ENCODE results near the gene CACNA1G.

Gene CACNA1G

GRCh38 chr17:50635982-50636803 lies 75.7 kb downstream of the CACNA1G start:
- Histone ChIP-seq H3K4me3 (ENCODE audit: low read depth in 1 of 2, low read length in 2 of 2) (no peak overlapping the region), H3K4me1 (ENCODE audit: insufficient read depth, low read length) (no peaks in the 10 kb centered on the region), H2AFZ (ENCODE audit: low read depth, low read length) (no peak overlapping the region), H3K9me3 (ENCODE audit: insufficient read depth, low read length, severe bottlenecking) (no peaks in the 10 kb centered on the region), H3K27ac (ENCODE audit: low read length) (no peak overlapping the region), H4K20me1 (ENCODE audit: insufficient read depth, low read length) (peaks cover 5% of the 10 kb centered on the region; the same call in 1 of the 2 replicates), H3K27me3 (ENCODE audit: insufficient read depth, low read length, poor library complexity) (peaks cover 8% of the 10 kb centered on the region), H3K79me2 (ENCODE audit: insufficient read depth, low read length) (no peaks in the 10 kb centered on the region), H3K36me3 (ENCODE audit: insufficient read depth, low read length) (no peaks in the 10 kb centered on the region), H3K9ac (ENCODE audit: low read depth, low read length) (no peak overlapping the region), H3K4me2 (ENCODE audit: insufficient read depth, low read length) (no peak overlapping the region)
- no peak for TF ChIP-seq CTCF (IDR thresholded peaks at IDR 0.05; ENCODE audit: borderline replicate concordance, extremely low read depth, low read length, poor library complexity, severe bottlenecking)
- TF ChIP-seq EZH2 (IDR thresholded peaks at IDR 0.05; ENCODE audit: borderline replicate concordance, low read depth, low read length, severe bottlenecking), result no peak
- DNase-seq, result no peak
- ATAC-seq (ENCODE audit: insufficient read depth, low read depth), result no peak

- Histone ChIP-seq H2AFZ (ENCODE audit: low read depth, low read length) (no peak overlapping the region), H3K9ac (ENCODE audit: low read depth, low read length) (no peak overlapping the region), H3K9me3 (ENCODE audit: insufficient read depth, low read length, severe bottlenecking) (no peaks in the 10 kb centered on the region), H3K27me3 (ENCODE audit: insufficient read depth, low read length, poor library complexity) (peaks cover 4% of the 10 kb centered on the region), H3K36me3 (ENCODE audit: insufficient read depth, low read length) (no peaks in the 10 kb centered on the region), H3K27ac (ENCODE audit: low read length) (no peak overlapping the region), H3K79me2 (ENCODE audit: insufficient read depth, low read length) (no peaks in the 10 kb centered on the region), H3K4me3 (ENCODE audit: low read depth in 1 of 2, low read length in 2 of 2) (no peak overlapping the region), H3K4me1 (ENCODE audit: insufficient read depth, low read length) (no peaks in the 10 kb centered on the region), H3K4me2 (ENCODE audit: insufficient read depth, low read length) (no peak overlapping the region), H4K20me1 (ENCODE audit: insufficient read depth, low read length) (no peaks in the 10 kb centered on the region)
- TF ChIP-seq EZH2 (IDR thresholded peaks at IDR 0.05; ENCODE audit: borderline replicate concordance, low read depth, low read length, severe bottlenecking), result no peak
- no peak for TF ChIP-seq CTCF (IDR thresholded peaks at IDR 0.05; ENCODE audit: borderline replicate concordance, extremely low read depth, low read length, poor library complexity, severe bottlenecking)
- DNase-seq (no peak), ATAC-seq (ENCODE audit: insufficient read depth, low read depth) (no peak)
These were observed 76.3 kb downstream of the CACNA1G start for GRCh38 chr17:50636804-50637195.

- H3K4me2 ChIP-seq (ENCODE audit: insufficient read depth, low read length), result no peak overlapping the region
- peaks cover 3% of the 10 kb centered on the region for H3K27me3 ChIP-seq (ENCODE audit: insufficient read depth, low read length, poor library complexity)
- DNase-seq, result no peak
- H3K79me2 ChIP-seq (ENCODE audit: insufficient read depth, low read length), result no peaks in the 10 kb centered on the region
- no peak for ATAC-seq (ENCODE audit: insufficient read depth, low read depth)
- no peak overlapping the region for H3K27ac ChIP-seq (ENCODE audit: low read length)
- no peaks in the 10 kb centered on the region for H4K20me1 ChIP-seq (ENCODE audit: insufficient read depth, low read length)
- no peaks in the 10 kb centered on the region for H3K4me1 ChIP-seq (ENCODE audit: insufficient read depth, low read length)
- TF ChIP-seq EZH2 (IDR thresholded peaks at IDR 0.05; ENCODE audit: borderline replicate concordance, low read depth, low read length, severe bottlenecking) (no peak), CTCF (IDR thresholded peaks at IDR 0.05; ENCODE audit: borderline replicate concordance, extremely low read depth, low read length, poor library complexity, severe bottlenecking) (no peak)
- H3K36me3 ChIP-seq (ENCODE audit: insufficient read depth, low read length), result no peaks in the 10 kb centered on the region
- no peak overlapping the region for H3K4me3 ChIP-seq (ENCODE audit: low read depth in 1 of 2, low read length in 2 of 2)
- H2AFZ ChIP-seq (ENCODE audit: low read depth, low read length), result no peak overlapping the region
- no peak overlapping the region for H3K9ac ChIP-seq (ENCODE audit: low read depth, low read length)
- no peaks in the 10 kb centered on the region for H3K9me3 ChIP-seq (ENCODE audit: insufficient read depth, low read length, severe bottlenecking)
These were observed 77.5 kb downstream of the CACNA1G start for GRCh38 chr17:50637829-50638605.
